Keratinocyte (primary cell): ENCODE measurements around the gene TTC13.

Experiments
- CTCF ChIP-seq, 3 experiments: IDR thresholded peaks in 1 of 3; conservative IDR thresholded peaks in 1 of 3; optimal IDR thresholded peaks in 1 of 3; 2 replicates in 2 of 3; 3 replicates in 1 of 3; pipeline versions ENCODE3 to v1.5.1; 2011; ENCODE audit warnings: low read length in 3 of 3, mild to moderate bottlenecking in 3 of 3, moderate library complexity in 2 of 3, control low read depth in 1 of 3, inconsistent platforms in 1 of 3; ENCODE audit not compliant: insufficient read depth in 2 of 3; ENCODE audit errors: extremely low read depth in 1 of 3
- EZH2 ChIP-seq: IDR thresholded peaks from one replicate; pipeline ENCODE4 v1.6.1; 2012; ENCODE audit warnings: inconsistent platforms, mild to moderate bottlenecking, low read length, moderate library complexity

DNA sequence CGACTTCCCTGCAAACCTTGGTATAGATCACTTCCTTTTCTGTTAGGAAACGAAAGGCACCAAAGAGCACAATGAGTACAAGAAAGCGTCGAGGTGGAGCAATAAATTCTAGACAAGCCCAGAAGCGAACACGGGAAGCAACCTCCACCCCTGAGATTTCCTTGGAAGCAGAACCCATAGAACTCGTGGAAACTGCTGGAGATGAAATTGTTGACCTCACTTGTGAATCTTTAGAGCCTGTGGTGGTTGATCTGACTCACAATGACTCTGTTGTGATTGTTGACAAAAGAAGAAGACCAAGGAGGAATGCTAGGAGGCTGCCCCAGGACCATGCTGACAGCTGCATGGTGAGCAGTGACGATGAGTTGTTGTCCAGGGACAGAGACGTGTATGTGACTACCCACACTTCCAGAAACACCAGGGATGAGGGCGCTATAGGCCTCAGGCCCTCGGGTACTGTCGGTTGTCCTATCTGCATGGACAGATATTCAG, 42.9 kb upstream of the TTC13 start:
- TF ChIP-seq CTCF (optimal IDR thresholded peaks at IDR 0.05 in 1 of 3, IDR thresholded peaks at IDR 0.05 in 1 of 3, conservative IDR thresholded peaks at IDR 0.05 in 1 of 3; ENCODE audit: extremely low read depth in 1 of 3, insufficient read depth in 2 of 3, low read length in 3 of 3) (no peak), EZH2 (no peak)
